HL-60/S4 treated with phorbol 12-myristate 13-acetate at 8.2 ng/mL for 4 days and 3 days (cell line): ENCODE results near the gene OCIAD2.
"Not testable (repeated sequence)": the region's sequence is repeated elsewhere in the genome, so short reads cannot be mapped to it uniquely, and the experiment has no call there.

Source experiments
- in situ Hi-C: fragments of 300-500 bp; cut with MboI; formaldehyde crosslinking; loops from 2 replicates; pipeline ENCODE4 v1.15.0; 2022; ENCODE audit warnings: low sequenced_read_pairs

OCIAD2 gene

DNA sequence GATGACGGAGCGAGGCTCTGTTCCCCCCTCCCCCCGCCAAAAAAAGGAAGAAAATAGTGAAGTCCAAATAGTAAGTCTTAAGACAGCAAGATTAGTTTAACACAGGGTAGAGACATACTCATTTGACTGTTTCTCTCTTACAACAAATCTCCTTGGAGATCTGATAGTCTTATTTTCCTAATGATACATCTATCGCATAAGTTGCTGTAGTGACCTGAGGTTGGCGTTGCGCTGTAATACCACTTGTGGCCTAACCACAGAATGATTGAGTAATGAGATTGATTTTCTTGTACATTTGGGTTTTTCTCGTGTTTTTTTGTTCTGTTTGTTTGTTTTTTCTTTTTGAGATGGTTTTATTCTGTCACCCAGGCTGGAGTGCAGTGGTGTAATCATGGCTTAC, 48.4 kb downstream of the OCIAD2 start:
- in situ Hi-C loops = no loop called here

DNA sequence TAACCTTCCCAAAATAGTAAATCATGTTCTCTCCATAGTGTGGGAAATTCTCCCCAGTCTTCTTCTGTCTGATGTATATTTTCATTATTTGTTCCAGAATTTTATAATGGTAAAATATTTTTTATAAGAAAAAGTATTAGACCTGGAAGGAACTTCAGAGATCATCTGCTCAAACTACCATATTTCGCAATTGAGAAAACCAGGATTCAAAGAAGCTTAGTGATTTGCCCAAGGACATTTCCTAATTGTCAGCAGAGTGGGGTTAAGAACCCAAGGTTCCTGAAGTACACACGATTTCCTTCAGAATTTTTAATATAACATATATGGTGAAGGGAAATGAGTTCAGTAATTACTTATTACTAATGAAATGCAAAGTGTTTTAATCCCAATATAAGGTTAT, 51.6 kb downstream of the OCIAD2 start:
- in situ Hi-C loops = no loop called here

DNA sequence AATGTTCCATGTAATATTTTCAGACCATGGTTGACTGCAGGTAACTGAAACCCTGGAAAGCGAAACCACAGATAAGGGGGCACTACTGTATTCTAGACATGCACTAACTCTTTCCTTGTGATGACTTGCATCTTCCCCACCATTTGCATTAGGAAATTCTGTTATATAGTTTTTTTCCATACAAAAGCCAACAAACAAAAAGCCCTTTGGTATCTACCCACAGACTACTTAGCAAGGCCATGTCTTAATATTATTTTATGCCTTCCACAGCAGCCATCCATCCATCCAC, 52.2 kb downstream of the OCIAD2 start:
- in situ Hi-C loops = no loop called here

DNA sequence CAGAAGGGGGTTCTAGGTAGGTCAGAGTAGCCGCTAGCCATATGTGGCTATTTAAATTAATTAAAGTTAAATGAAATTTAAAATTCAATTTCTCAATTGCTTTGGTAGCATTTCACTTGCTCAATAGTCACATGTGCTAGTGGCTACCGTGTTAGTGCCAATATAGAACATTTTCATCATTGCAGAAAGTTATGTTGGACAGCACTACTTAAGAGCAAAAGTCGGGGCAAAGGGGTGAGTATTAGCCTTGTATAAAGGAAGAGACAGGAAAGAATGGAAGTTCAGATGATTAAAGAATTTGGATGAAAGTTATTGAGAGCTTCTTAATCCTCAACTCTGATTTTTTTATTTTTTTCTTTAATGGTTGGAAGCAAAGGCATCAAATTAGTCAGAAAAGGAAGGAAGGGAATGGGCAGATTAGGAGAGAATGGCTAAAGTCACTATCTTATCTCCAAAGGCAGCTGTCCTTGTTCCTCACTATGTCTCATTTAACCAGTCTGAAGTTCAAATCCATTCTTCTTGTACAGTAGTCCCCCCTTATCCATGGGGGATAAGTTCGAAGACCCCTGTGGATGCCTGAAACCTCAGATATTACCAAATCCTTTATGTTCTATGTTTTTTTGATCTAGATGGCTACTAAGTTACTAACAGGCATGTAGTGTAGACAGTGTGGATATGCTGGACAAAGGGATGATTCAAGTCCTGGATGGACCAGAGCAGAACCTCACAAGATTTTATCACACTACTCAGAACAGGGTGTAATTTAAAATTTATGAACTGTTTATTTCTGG, 52.8 kb downstream of the OCIAD2 start:
- in situ Hi-C loops = no loop called here

DNA sequence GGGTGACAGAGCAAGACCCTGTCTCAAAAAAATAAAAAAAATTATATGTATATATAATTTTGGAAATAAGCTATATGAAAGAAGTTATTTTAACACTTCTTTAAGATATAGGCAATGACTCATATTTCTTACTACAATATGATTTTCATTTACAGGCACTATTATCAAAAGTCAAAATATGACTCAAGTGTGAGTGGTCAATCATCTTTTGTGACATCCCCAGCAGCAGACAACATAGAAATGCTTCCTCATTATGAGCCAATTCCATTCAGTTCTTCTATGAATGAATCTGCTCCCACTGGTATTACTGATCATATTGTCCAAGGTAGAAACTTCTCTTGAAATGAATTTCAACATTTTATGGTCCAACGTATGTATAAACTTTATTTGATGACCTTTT, 54.9 kb downstream of the OCIAD2 start:
- in situ Hi-C loops = no loop called here

DNA sequence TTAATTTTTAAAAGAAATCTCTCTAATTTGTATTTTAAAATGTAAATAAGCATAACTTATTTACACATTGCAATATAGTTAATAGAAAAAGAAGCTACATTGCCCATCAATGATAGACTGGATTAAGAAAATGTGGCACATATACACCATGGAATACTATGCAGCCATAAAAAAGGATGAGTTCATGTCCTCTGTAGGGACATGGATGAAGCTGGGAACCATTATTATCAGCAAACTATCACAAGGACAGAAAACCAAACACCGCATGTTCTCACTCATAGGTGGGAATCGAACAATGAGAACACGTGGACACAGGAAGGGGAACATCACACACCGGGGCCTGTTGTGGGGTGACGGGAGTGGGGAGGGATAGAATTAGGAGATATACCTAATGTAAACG, 57.8 kb downstream of the OCIAD2 start:
- in situ Hi-C loops = not testable (repeated sequence)

DNA sequence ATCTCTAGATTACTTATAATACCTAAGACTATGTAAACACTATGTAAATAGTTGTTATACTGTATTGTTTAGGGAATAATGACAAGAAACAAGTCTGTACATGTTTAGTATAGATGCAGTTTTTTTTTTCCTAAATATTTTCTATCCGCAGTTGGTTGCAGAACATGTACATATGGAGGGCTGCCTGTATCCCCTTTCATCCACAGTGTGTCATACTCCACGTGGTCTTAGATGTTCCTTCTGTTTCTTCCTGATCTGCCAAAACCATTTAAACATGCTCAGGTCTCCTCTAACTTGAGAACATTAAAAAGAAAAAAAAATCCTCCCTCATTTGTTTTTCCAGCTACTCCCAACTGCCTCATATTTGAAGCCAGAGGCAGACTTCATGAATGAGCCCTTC, 61.7 kb downstream of the OCIAD2 start:
- in situ Hi-C loops = no loop called here

DNA sequence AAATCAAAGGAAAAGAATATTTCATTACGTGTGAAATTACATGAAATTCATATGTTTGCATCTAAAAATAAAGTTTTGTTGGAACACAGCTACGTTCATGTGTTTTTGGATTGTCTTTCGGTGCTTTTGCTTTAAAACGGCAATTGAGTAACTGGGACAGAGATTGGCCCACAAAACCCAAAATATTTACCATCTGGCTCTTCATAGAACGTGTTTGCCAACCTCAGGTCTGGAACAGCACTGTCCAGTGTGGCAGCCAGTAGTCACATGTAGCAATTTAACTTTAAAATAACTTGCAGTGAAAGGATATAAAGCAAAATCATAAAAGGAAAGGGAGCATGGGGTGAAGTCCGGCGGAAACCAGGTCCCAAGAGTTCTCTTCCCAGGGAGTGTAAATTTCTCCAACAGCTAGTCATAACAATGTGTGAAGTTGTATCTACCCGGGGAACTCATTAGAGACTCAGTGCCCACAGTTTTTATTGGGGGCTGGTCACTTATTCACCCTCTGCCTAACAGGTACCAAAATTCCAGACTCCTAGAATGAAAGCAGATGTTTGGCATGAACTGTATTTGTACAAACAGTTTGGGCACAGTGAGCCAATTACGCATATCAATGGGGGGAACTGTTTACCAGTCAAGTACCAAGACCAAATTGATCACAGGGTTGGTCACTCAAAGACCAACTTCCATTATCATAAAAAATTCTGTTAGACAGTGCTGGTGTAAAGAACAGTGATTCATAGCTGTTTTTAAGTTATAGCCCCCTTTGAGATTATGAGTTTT, 65.3 kb downstream of the OCIAD2 start:
- in situ Hi-C loops = no loop called here

DNA sequence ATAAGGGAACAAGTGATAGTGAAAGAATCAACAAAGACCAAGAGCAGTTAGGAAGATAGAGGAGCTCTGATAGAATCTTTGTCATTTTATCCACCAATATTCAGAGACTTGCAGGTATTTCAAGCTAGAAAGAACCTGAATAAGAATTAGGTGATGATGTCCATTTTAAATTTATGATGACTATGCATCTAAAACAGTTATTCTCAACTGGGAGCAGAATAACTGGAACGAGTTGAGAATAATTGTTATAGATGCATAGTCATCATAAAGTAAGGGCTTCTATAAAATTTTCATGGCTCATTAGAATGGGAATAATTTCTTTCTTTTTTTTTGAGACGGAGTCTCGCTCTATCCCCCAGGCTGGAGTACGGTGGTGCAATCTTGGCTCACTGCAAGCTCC, 69.9 kb downstream of the OCIAD2 start:
- in situ Hi-C loops = no loop called here
